A549 (cell line): ENCODE measurements around the gene SNX19. TPM values are rescaled to one million over a fixed set of nuclear protein-coding genes. Genes with fewer than 3 reads are reported as not detected.

Experiments used
- ATAC-seq, 2 experiments: fragments of 200-7000 bp in 1 of 2; fragments of >200 bp in 1 of 2; cut with Nextera tagmentation in 1 of 2; cut with Tn5 transposase in 1 of 2; 3 replicates each; pipeline versions ENCODE4 v1.8.0 to v1.9.1; 2018 to 2020; ENCODE audit warnings: mild to moderate bottlenecking in 1 of 2, moderate library complexity in 1 of 2
- CTCF ChIA-PET: fragments of 300-600 bp; sonication (Branson Sonifier 250); formaldehyde crosslinking; extraction: SDS; loops from one replicate; lab custom pipeline; 2021; ENCODE audit warnings: antibody characterized with exemption, inconsistent platforms; lab: Yijun Ruan, JAX
- POLR2A ChIA-PET: fragments of 350-600 bp; formaldehyde crosslinking; extraction: SDS; loops from one replicate; lab custom pipeline; 2021; ENCODE audit warnings: antibody characterized with exemption, inconsistent platforms; lab: Yijun Ruan, JAX
- DNase-seq, 2 experiments: peaks; one replicate each; pipeline versions ENCODE4 v3.0.0 to v3.0.0-alpha.2; 2011 to 2016; ENCODE audit warnings: low read depth in 1 of 2, low spot score in 1 of 2
- FAIRE-seq: peaks from 2 replicates; lab custom pipeline; 2011; peaks lifted over from hg19 to GRCh38; lab: Jason Lieb, UNC
- H3K27ac ChIP-seq, 2 experiments: fragments of >200 bp; sonication (Bioruptor Twin); formaldehyde crosslinking; 3 replicates each; pipeline ENCODE4 v1.5.1; 2016 to 2017
- H3K4me1 ChIP-seq: fragments of >200 bp; sonication (Bioruptor Twin); formaldehyde crosslinking; 3 replicates; pipeline ENCODE4 v1.6.1; 2016
- H3K4me2 ChIP-seq: fragments of >200 bp; sonication (Bioruptor Twin); formaldehyde crosslinking; 3 replicates; pipeline ENCODE4 v1.6.1; 2016
- H3K4me3 ChIP-seq: fragments of >200 bp; sonication (Bioruptor Twin); formaldehyde crosslinking; 3 replicates; pipeline ENCODE4 v1.5.1; 2016
- H3K9me3 ChIP-seq: fragments of >200 bp; sonication (Bioruptor Twin); formaldehyde crosslinking; 3 replicates; pipeline ENCODE4 v1.6.1; 2016
- E2F6 ChIP-seq: IDR thresholded peaks from 2 replicates; pipeline ENCODE4 v1.6.1; 2012; ENCODE audit warnings: low read depth, borderline replicate concordance
- EHF ChIP-seq: fragments of 250-450 bp; sonication (Bioruptor Pico); IDR thresholded peaks from 2 replicates; pipeline ENCODE4 v1.5.0; 2020; ENCODE audit warnings: mild to moderate bottlenecking
- ESRRA ChIP-seq: fragments of 150-350 bp; IDR thresholded peaks from 2 replicates; pipeline ENCODE4 v1.6.1; 2014; ENCODE audit warnings: mild to moderate bottlenecking, low read length, borderline replicate concordance
- FOSB ChIP-seq: fragments of 250-450 bp; sonication (Bioruptor Pico); IDR thresholded peaks from 2 replicates; pipeline ENCODE4 v1.5.0; 2020; ENCODE audit warnings: mild to moderate bottlenecking, moderate library complexity
- FOXS1 ChIP-seq: fragments of 250-450 bp; sonication (Bioruptor Pico); IDR thresholded peaks from 2 replicates; pipeline ENCODE4 v1.5.0; 2020; ENCODE audit warnings: mild to moderate bottlenecking, moderate library complexity
- GATA3 ChIP-seq: IDR thresholded peaks from 2 replicates; pipeline ENCODE4 v1.6.1; 2012; ENCODE audit warnings: borderline replicate concordance
- HES2 ChIP-seq: fragments of >200 bp; sonication (Bioruptor Twin); formaldehyde crosslinking; IDR thresholded peaks from 2 replicates; pipeline ENCODE4 v1.6.1; 2016
- HOXB13 ChIP-seq: fragments of 250-450 bp; sonication (Bioruptor Pico); IDR thresholded peaks from 2 replicates; pipeline ENCODE4 v1.5.0; 2020; ENCODE audit warnings: low read depth, mild to moderate bottlenecking, moderate library complexity
- HOXB5 ChIP-seq: fragments of 250-450 bp; sonication (Bioruptor Pico); IDR thresholded peaks from 2 replicates; pipeline ENCODE4 v1.5.0; 2020; ENCODE audit warnings: mild to moderate bottlenecking, moderate library complexity
- JUN ChIP-seq, 2 experiments: fragments of >200 bp; sonication (Bioruptor Twin); formaldehyde crosslinking; IDR thresholded peaks; 2 replicates in 1 of 2; 3 replicates in 1 of 2; pipeline ENCODE4 v1.6.1; 2016 to 2017
- JUNB ChIP-seq: fragments of >200 bp; sonication (Bioruptor Twin); formaldehyde crosslinking; IDR thresholded peaks from 2 replicates; pipeline ENCODE4 v1.6.1; 2016
- MAFK ChIP-seq: fragments of 450-650 bp; IDR thresholded peaks from 2 replicates; pipeline ENCODE4 v1.6.1; 2014; ENCODE audit not compliant: partially characterized antibody
- MAX ChIP-seq: IDR thresholded peaks from 2 replicates; pipeline ENCODE4 v1.6.1; 2012
- NR3C1 ChIP-seq: fragments of >200 bp; sonication (Bioruptor Twin); formaldehyde crosslinking; IDR thresholded peaks from 3 replicates; pipeline ENCODE4 v1.6.1; 2017
- PHF8 ChIP-seq: fragments of 200-600 bp; sonication (generic); IDR thresholded peaks from 2 replicates; pipeline ENCODE4 v1.6.1; 2016; ENCODE audit warnings: low read depth, mild to moderate bottlenecking, antibody characterized with exemption, moderate library complexity, borderline replicate concordance
- POLR2A ChIP-seq: IDR thresholded peaks from 2 replicates; pipeline ENCODE4 v1.6.1; 2012; ENCODE audit warnings: mild to moderate bottlenecking, low read length
- RAD21 ChIP-seq, 2 experiments: fragments of >200 bp in 1 of 2; sonication (Bioruptor Twin) in 1 of 2; formaldehyde crosslinking in 1 of 2; IDR thresholded peaks in 1 of 2; conservative IDR thresholded peaks in 1 of 2; 2 replicates in 1 of 2; 3 replicates in 1 of 2; pipeline ENCODE4 v1.6.1; 2012 to 2018; ENCODE audit warnings: inconsistent platforms in 1 of 2
- SMC3 ChIP-seq: fragments of >200 bp; sonication (Bioruptor Twin); formaldehyde crosslinking; IDR thresholded peaks from 3 replicates; pipeline ENCODE4 v1.6.1; 2018; ENCODE audit warnings: inconsistent platforms
- TP53 ChIP-seq: fragments of 250-450 bp; sonication (Bioruptor Pico); IDR thresholded peaks from 2 replicates; pipeline ENCODE4 v1.5.0; 2021; ENCODE audit warnings: mild to moderate bottlenecking, moderate library complexity
- USF2 ChIP-seq: fragments of 450-650 bp; IDR thresholded peaks from 2 replicates; pipeline ENCODE4 v1.6.1; 2014; ENCODE audit warnings: antibody characterized with exemption
- WGBS: methylation state at CpG from one replicate; pipeline ENCODE4 v1.1.6; 2017; ENCODE audit errors: missing lambda C conversion rate; 5-methylcytosine and 5-hydroxymethylcytosine counted together
- polyA plus RNA-seq, 4 experiments: library from polyadenylated mRNA; depleted of rRNA in 3 of 4; stranded (reverse); fragments of >200 nt; fragmentation: RNase III in 1 of 4; extraction: RNeasy Plus Mini Kit Qiagen cat#74134 plus additional on column Dnase treatment in 1 of 4; gene quantifications; 2 replicates in 3 of 4; 3 replicates in 1 of 4; pipeline ENCODE4 v1.2.3, GENCODE V29; 2011 to 2017
- TF ChIP-seq, protein P1 (sequence below): fragments of 250-450 bp; sonication (Bioruptor Pico); IDR thresholded peaks from 2 replicates; pipeline ENCODE4 v1.5.0; 2020; ENCODE audit warnings: low read depth, mild to moderate bottlenecking, moderate library complexity
- TF ChIP-seq, protein P2 (sequence below): fragments of 200-600 bp; sonication (generic); IDR thresholded peaks from 2 replicates; pipeline ENCODE4 v1.6.1; 2016; ENCODE audit warnings: antibody characterized with exemption, mild to moderate bottlenecking, moderate library complexity
- TF ChIP-seq, protein P3 (sequence below): fragments of >200 bp; sonication (Bioruptor Twin); formaldehyde crosslinking; IDR thresholded peaks from 3 replicates; pipeline ENCODE4 v1.5.1; 2016

Gene SNX19
- polyA plus RNA-seq, 2 of the 4 experiments (the other 2 are of a cell fraction): 13.4 to 26.7 TPM

DNA sequence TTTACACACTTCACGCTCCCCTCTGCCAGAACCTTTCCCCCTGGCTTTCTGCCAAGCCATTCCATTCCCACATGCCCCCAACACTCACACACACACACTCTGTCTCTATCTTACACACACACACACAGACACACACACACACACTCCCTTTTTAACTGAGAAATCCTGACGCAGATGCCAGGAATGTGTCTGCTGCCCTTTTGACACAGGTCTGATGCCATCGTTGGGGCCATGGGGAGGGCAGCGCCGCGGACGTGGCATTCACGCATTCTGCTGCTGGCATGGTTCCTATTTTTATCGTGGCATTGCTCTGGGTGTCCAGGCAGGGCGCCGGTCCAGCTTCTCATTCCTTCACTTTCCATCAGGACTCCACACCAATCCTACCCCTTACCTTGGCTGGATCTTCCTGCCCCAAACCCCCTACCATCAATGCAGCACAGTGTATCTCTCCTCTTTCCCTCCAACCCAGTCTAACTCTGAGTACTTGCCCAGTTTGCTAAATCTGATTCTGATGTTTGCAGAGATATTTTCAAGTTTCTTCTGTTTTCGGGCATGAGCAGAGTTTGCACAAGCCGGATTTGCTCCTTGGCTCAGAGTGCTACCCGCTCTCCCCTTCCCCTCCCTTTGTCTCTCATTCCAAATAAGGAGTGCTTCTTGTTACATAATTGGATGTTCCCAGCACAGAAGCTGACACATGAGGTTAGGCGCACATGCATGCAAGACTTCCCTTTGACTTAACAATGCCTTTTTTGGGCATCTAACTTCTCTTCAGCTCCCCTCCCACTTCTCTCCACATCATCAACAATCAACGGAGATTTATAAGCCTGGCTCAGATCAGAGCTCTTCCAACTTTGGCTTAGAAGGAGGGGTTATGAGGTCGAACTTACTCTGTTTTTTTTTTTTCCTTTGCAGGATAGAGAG lies 18.8 kb downstream of the SNX19 start (continued):
- TF ChIP-seq E2F6 (no peak), TP53 (CRISPR knock-in tag) (no peak), GATA3 (peak; percentile 79), JUN (IDR thresholded peaks at IDR 0.05) (peak in 1 of 2 experiments; percentile 64; a peak in 1 of 5 replicates), POLR2A (no peak), ESRRA (no peak), HOXB13 (no peak), USF2 (no peak), MAFK (no peak), EHF (CRISPR knock-in tag) (no peak), JUNB (peak; percentile 26; the same call in 1 of the 2 replicates), HOXB5 (no peak)
- TF ChIP-seq, protein P1, sequence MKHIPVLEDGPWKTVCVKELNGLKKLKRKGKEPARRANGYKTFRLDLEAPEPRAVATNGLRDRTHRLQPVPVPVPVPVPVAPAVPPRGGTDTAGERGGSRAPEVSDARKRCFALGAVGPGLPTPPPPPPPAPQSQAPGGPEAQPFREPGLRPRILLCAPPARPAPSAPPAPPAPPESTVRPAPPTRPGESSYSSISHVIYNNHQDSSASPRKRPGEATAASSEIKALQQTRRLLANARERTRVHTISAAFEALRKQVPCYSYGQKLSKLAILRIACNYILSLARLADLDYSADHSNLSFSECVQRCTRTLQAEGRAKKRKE (CRISPR knock-in tag): no peak
- TF ChIP-seq, protein P2, sequence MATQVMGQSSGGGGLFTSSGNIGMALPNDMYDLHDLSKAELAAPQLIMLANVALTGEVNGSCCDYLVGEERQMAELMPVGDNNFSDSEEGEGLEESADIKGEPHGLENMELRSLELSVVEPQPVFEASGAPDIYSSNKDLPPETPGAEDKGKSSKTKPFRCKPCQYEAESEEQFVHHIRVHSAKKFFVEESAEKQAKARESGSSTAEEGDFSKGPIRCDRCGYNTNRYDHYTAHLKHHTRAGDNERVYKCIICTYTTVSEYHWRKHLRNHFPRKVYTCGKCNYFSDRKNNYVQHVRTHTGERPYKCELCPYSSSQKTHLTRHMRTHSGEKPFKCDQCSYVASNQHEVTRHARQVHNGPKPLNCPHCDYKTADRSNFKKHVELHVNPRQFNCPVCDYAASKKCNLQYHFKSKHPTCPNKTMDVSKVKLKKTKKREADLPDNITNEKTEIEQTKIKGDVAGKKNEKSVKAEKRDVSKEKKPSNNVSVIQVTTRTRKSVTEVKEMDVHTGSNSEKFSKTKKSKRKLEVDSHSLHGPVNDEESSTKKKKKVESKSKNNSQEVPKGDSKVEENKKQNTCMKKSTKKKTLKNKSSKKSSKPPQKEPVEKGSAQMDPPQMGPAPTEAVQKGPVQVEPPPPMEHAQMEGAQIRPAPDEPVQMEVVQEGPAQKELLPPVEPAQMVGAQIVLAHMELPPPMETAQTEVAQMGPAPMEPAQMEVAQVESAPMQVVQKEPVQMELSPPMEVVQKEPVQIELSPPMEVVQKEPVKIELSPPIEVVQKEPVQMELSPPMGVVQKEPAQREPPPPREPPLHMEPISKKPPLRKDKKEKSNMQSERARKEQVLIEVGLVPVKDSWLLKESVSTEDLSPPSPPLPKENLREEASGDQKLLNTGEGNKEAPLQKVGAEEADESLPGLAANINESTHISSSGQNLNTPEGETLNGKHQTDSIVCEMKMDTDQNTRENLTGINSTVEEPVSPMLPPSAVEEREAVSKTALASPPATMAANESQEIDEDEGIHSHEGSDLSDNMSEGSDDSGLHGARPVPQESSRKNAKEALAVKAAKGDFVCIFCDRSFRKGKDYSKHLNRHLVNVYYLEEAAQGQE: no peak
- TF ChIP-seq, all 56 proteins: peak for 10

DNA sequence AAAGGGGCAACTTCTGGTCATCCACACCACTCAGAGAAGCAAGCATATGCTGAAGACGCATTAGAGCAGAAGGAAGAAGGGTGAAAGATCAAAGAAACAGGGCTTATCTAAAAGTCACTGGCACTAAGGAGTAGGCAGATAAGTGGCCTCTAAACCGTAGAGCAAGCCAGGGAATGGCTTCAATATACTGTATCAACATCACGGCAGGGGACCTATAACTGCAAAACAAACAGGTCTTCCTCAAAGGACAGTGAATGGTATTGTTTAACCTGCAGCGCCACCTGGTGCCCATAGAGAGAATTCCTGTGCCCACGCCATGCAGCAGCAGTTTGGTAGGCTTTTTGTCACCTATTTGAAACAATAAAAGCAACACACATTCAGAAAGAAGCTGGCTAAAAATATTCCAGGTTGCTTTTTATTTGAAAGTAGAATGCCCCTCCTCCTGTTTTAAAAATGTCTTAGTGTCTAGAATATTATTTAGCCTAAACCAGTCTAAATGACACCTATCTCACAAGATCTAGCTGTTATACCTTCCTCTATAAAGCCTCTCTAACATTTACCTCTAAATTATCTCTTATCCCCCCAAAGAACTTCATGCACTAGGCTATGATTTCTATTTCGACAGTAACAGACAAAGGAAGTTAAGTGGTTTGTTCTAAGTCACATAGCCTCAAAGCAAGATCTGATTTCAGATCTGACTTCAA lies 21.8 kb downstream of the SNX19 start:
- WGBS: 20% methylated on average over 6 of the region's 6 CpGs
- FAIRE-seq: no peak

More for the DNA sequence above, 21.8 kb downstream of the SNX19 start:
- Histone ChIP-seq H3K9me3 (no peaks in the 10 kb centered on the region), H3K4me2 (no peak overlapping the region), H3K4me1 (peaks cover 18% of the 10 kb centered on the region; the same call in 2 of the 3 replicates), H3K4me3 (no peak overlapping the region), H3K27ac (0 out of 6 replicates have a peak overlapping the region, but pooled peaks of 1 of the 2 experiments have one; percentile 22)
- DNase-seq: peak; percentile 20 to 66
- TF ChIP-seq HES2 (no peak), SMC3 (peak; percentile 57), POLR2A (no peak), MAX (no peak), RAD21 (conservative IDR thresholded peaks at IDR 0.05 in 1 of 2, IDR thresholded peaks at IDR 0.05 in 1 of 2) (peak; percentile 61 to 69; a peak in 4 of 5 replicates), PHF8 (no peak), FOXS1 (CRISPR knock-in tag) (no peak), FOSB (CRISPR knock-in tag) (no peak), NR3C1 (no peak)
- TF ChIP-seq, protein P3, sequence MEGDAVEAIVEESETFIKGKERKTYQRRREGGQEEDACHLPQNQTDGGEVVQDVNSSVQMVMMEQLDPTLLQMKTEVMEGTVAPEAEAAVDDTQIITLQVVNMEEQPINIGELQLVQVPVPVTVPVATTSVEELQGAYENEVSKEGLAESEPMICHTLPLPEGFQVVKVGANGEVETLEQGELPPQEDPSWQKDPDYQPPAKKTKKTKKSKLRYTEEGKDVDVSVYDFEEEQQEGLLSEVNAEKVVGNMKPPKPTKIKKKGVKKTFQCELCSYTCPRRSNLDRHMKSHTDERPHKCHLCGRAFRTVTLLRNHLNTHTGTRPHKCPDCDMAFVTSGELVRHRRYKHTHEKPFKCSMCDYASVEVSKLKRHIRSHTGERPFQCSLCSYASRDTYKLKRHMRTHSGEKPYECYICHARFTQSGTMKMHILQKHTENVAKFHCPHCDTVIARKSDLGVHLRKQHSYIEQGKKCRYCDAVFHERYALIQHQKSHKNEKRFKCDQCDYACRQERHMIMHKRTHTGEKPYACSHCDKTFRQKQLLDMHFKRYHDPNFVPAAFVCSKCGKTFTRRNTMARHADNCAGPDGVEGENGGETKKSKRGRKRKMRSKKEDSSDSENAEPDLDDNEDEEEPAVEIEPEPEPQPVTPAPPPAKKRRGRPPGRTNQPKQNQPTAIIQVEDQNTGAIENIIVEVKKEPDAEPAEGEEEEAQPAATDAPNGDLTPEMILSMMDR: peak; percentile 65
- peak; percentile 75 to 89; a peak in 4 of 6 replicates for ATAC-seq
- ChIA-PET POLR2A (no interaction called here), CTCF (interaction anchor here (0.5 to 9.3 kb wide), 21 partner anchors 8 to 504 kb away, joined by 3 to 119 read pairs (median 5); partner anchors contain the start of genes ADAMTS15, ADAMTS8 and SNX19)
